ENCODE measurements around the gene FAT1.

Gene FAT1

GRCh38 chr4:186749611-186750281, 26.1 kb upstream of the FAT1 start:
- no peak for DNase-seq

GRCh38 chr4:186746581-186746980, 22.9 kb upstream of the FAT1 start:
- DNase-seq, result no peak

GRCh38 chr4:186743261-186743660, 19.6 kb upstream of the FAT1 start:
- DNase-seq, result no peak

- no peak for DNase-seq
These were observed 17.2 kb upstream of the FAT1 start for GRCh38 chr4:186740822-186741221.

- DNase-seq, result no peak
These were observed 16.3 kb upstream of the FAT1 start for GRCh38 chr4:186739802-186740434.

GRCh38 chr4:186739317-186739716, 15.7 kb upstream of the FAT1 start:
- no peak for DNase-seq

- no peak for DNase-seq
These were observed 14.8 kb upstream of the FAT1 start for GRCh38 chr4:186738421-186738820.

GRCh38 chr4:186737427-186737826, 13.8 kb upstream of the FAT1 start:
- no peak for DNase-seq

GRCh38 chr4:186736466-186736865, 12.8 kb upstream of the FAT1 start:
- DNase-seq, result no peak

GRCh38 chr4:186734251-186734650, 10.6 kb upstream of the FAT1 start:
- no peak for DNase-seq

- DNase-seq, result no peak
These were observed 10.1 kb upstream of the FAT1 start for GRCh38 chr4:186733778-186734177.

GRCh38 chr4:186730621-186731020, 7.0 kb upstream of the FAT1 start:
- DNase-seq, result no peak

- DNase-seq, result no peak
These were observed 6.2 kb upstream of the FAT1 start for GRCh38 chr4:186729856-186730255.

- DNase-seq, result no peak
These were observed 5.1 kb upstream of the FAT1 start for GRCh38 chr4:186728631-186729271.

- peak in 1 of 2 experiments; percentile 6 for DNase-seq
These were observed 4.4 kb upstream of the FAT1 start for GRCh38 chr4:186727977-186728519.

- DNase-seq, result peak in 1 of 2 experiments; percentile 37
These were observed 3.7 kb upstream of the FAT1 start for GRCh38 chr4:186727169-186727976.

GRCh38 chr4:186726426-186727168, 2.9 kb upstream of the FAT1 start:
- peak in 1 of 2 experiments; percentile 79 for DNase-seq

- peak; percentile 47 to 86 for DNase-seq
These were observed 2.1 kb upstream of the FAT1 start for GRCh38 chr4:186725469-186726425.

- peak in 1 of 2 experiments; percentile 44 for DNase-seq
These were observed 1.3 kb upstream of the FAT1 start for GRCh38 chr4:186724864-186725468.

GRCh38 chr4:186724058-186724863, 605 bp upstream of the FAT1 start:
- DNase-seq, result peak in 1 of 2 experiments; percentile 67
